HCT116 (cell line): ENCODE measurements around the gene SLC18B1. TPM values are rescaled to one million over a fixed set of nuclear protein-coding genes. Genes with fewer than 3 reads are reported as not detected.

Experiments used
- ATAC-seq: fragments of 200-7000 bp; cut with Tn5 transposase; 2 replicates; pipeline ENCODE4 v1.9.1; 2020; ENCODE audit warnings: mild to moderate bottlenecking, moderate library complexity
- BruUV-seq: library from RNA; stranded (reverse); fragments of 400-500 nt; replicated peaks from 2 replicates; lab custom pipeline; 2021; lab: Mats Ljungman, UMichigan
- CTCF ChIA-PET: fragments of 300-600 bp; sonication (Branson Sonifier 250); formaldehyde crosslinking; loops from one replicate; lab custom pipeline; 2021; ENCODE audit warnings: antibody characterized with exemption; lab: Charles Lee
- POLR2A ChIA-PET: fragments of 300-600, 350-600 bp; sonication (Branson Sonifier 250); formaldehyde crosslinking; loops from one replicate; lab custom pipeline; 2021; ENCODE audit warnings: antibody characterized with exemption; lab: Charles Lee
- RAD21 ChIA-PET, 2 experiments: fragments of 300-600 bp; sonication (Branson Sonifier 250); formaldehyde crosslinking; loops; one replicate each; lab custom pipeline; 2023; ENCODE audit warnings: low total read pairs in 2 of 2; ENCODE audit not compliant: uncharacterized antibody in 2 of 2, unreplicated experiment in 2 of 2, low non-redundant PET in 1 of 2; lab: Charles Lee
- DNase-seq: peaks from one replicate; pipeline ENCODE4 v3.0.0-alpha.2; 2010; ENCODE audit warnings: low read depth, low spot score
- H2AFZ ChIP-seq: fragments of 200-600 bp; shearing (Covaris generic), sonication (generic); 2 replicates; pipeline ENCODE4 v1.6.1; 2017; ENCODE audit warnings: low read depth, mixed run types, mixed read lengths, antibody characterized with exemption, low read length; ENCODE audit not compliant: poor library complexity, severe bottlenecking
- H3K27ac ChIP-seq: 2 replicates; pipeline ENCODE4 v1.5.1; 2012; ENCODE audit warnings: low read depth, low read length
- H3K27me3 ChIP-seq: fragments of 200-600 bp; sonication (generic); 2 replicates; pipeline ENCODE4 v1.6.1; 2016; ENCODE audit warnings: mixed run types, low read length, mixed read lengths; ENCODE audit not compliant: insufficient read depth
- H3K36me3 ChIP-seq, 2 experiments: fragments of 200-500 bp in 1 of 2; fragments of 200-600 bp in 1 of 2; sonication (Bioruptor generic) in 1 of 2; sonication (generic) in 1 of 2; 2 replicates each; pipeline versions ENCODE4 v1.5.1 to v1.6.1; 2014 to 2016; ENCODE audit warnings: low read length in 2 of 2, inconsistent platforms in 1 of 2, mixed read lengths in 1 of 2, mixed run types in 1 of 2; ENCODE audit not compliant: insufficient read depth in 2 of 2, control insufficient read depth in 1 of 2
- H3K4me1 ChIP-seq, 2 experiments: fragments of 200-600 bp in 1 of 2; sonication (generic) in 1 of 2; 2 replicates each; pipeline versions ENCODE4 v1.5.1 to v1.6.1; 2012 to 2017; ENCODE audit warnings: low read length in 2 of 2, inconsistent platforms in 1 of 2, mild to moderate bottlenecking in 1 of 2, mixed read lengths in 1 of 2, mixed run types in 1 of 2, moderate library complexity in 1 of 2; ENCODE audit not compliant: insufficient read depth in 2 of 2, control insufficient read depth in 1 of 2
- H3K4me2 ChIP-seq: fragments of 200-600 bp; sonication (generic); 2 replicates; pipeline ENCODE4 v1.6.1; 2017; ENCODE audit warnings: mixed run types, low read length, mixed read lengths
- H3K4me3 ChIP-seq, 2 experiments: fragments of 200-600 bp in 1 of 2; sonication (generic) in 1 of 2; replicated peaks in 1 of 2; 2 replicates each; pipeline ENCODE4 v1.5.1; 2011 to 2016; ENCODE audit warnings: low read length in 2 of 2, control low read depth in 1 of 2, low read depth in 1 of 2, mild to moderate bottlenecking in 1 of 2, mixed read lengths in 1 of 2, mixed run types in 1 of 2
- H3K79me2 ChIP-seq: fragments of 200-600 bp; sonication (generic); 2 replicates; pipeline ENCODE4 v1.6.1; 2017; ENCODE audit warnings: mild to moderate bottlenecking, mixed run types, low read length, moderate library complexity, mixed read lengths; ENCODE audit not compliant: insufficient read depth
- H3K9ac ChIP-seq: fragments of 200-600 bp; sonication (generic); 2 replicates; pipeline ENCODE4 v1.6.1; 2016; ENCODE audit warnings: low read length, mixed read lengths
- H3K9me2 ChIP-seq: fragments of 200-600 bp; sonication (generic), shearing (Covaris generic); 2 replicates; pipeline ENCODE4 v1.6.1; 2017; ENCODE audit warnings: mixed run types, mild to moderate bottlenecking, moderate library complexity; ENCODE audit not compliant: insufficient read depth
- H3K9me3 ChIP-seq, 2 experiments: fragments of 200-500 bp in 1 of 2; fragments of 200-600 bp in 1 of 2; sonication (Bioruptor generic) in 1 of 2; sonication (generic) in 1 of 2; 2 replicates each; pipeline ENCODE4 v1.6.1; 2014 to 2017; ENCODE audit warnings: low read length in 2 of 2, mixed read lengths in 2 of 2, inconsistent platforms in 1 of 2, low read depth in 1 of 2, mild to moderate bottlenecking in 1 of 2, mixed run types in 1 of 2, moderate library complexity in 1 of 2; ENCODE audit not compliant: control insufficient read depth in 1 of 2, insufficient read depth in 1 of 2
- H4K20me1 ChIP-seq: fragments of 200-600 bp; sonication (generic), shearing (Covaris generic); 2 replicates; pipeline ENCODE4 v1.6.1; 2017; ENCODE audit warnings: mixed run types, mild to moderate bottlenecking, moderate library complexity; ENCODE audit not compliant: insufficient read depth
- CBX3 ChIP-seq: IDR thresholded peaks from 2 replicates; pipeline ENCODE4 v1.6.1; 2012; ENCODE audit warnings: low read depth
- CEBPB ChIP-seq: IDR thresholded peaks from 2 replicates; pipeline ENCODE4 v1.6.1; 2012; ENCODE audit warnings: low read depth
- FOSL1 ChIP-seq: IDR thresholded peaks from 2 replicates; pipeline ENCODE4 v1.6.1; 2012; ENCODE audit warnings: low read depth
- JUND ChIP-seq: IDR thresholded peaks from 2 replicates; pipeline ENCODE4 v1.6.1; 2012
- RAD21 ChIP-seq: IDR thresholded peaks from 2 replicates; pipeline ENCODE4 v1.6.1; 2012; ENCODE audit warnings: low read depth, mild to moderate bottlenecking
- ZFX ChIP-seq: fragments of 450-650 bp; IDR thresholded peaks from 2 replicates; pipeline ENCODE4 v1.6.1; 2017
- intact Hi-C: fragments of 100-400 bp; cut with micrococcal nuclease; formaldehyde crosslinking; loops from 2 replicates; pipeline ENCODE4 v1.10.0; 2022
- total RNA-seq: library from RNA; stranded (reverse); gene quantifications from one replicate; pipeline ENCODE4 v1.2.1, GENCODE V29; 2021; ENCODE audit not compliant: unreplicated experiment
- TF ChIP-seq, protein P1 (sequence below): IDR thresholded peaks from 2 replicates; pipeline ENCODE4 v1.6.1; 2012
- TF ChIP-seq, protein P2 (sequence below): IDR thresholded peaks from 2 replicates; pipeline ENCODE4 v1.6.1; 2012; ENCODE audit warnings: low read depth

Gene SLC18B1
- total RNA-seq, 1 experiment from 2014 or later, result 18.1 TPM

DNA sequence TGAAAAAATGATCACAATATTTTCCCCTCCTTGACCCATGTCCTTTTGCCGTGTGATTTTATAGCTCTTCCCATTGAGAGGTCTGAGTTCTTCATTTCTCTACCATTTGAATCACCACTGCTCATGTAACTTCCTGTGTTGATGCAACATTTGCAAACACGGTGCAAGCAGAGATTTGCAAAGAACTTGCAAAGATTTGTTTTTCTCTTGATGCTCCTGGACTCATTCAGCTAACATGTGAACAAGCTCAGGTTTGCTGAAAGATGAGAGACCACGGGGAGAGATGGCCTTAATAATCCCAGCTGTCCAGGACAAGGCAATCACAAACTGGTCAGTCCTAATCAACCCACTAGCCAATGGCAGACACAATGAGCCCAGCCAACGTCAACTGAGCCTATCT, 49.3 kb downstream of the SLC18B1 start:
- Histone ChIP-seq H3K9me3 (no peaks in the 10 kb centered on the region), H3K4me1 (no peaks in the 10 kb centered on the region), H3K27ac (no peak overlapping the region), H3K27me3 (no peaks in the 10 kb centered on the region), H3K4me2 (no peak overlapping the region), H2AFZ (no peak overlapping the region), H3K36me3 (no peaks in the 10 kb centered on the region), H3K4me3 (no peak overlapping the region), H4K20me1 (no peaks in the 10 kb centered on the region), H3K9ac (no peak overlapping the region), H3K9me2 (no peaks in the 10 kb centered on the region), H3K79me2 (no peaks in the 10 kb centered on the region)
- no TSS peak for BruUV-seq
- ATAC-seq (no peak), DNase-seq (no peak)
- intact Hi-C loops, result no loop called here
- RAD21 ChIA-PET, result no interaction called here
- POLR2A ChIA-PET, result interaction anchor here (0.7 kb wide), 1 partner anchor 65 kb away, joined by 3 read pairs; the partner anchor contains the start of gene RPS12
- CTCF ChIA-PET, result interaction anchor here (1.1 kb wide), 1 partner anchor 49 kb away, joined by 3 read pairs; the partner anchor contains the start of gene SLC18B1
- TF ChIP-seq CEBPB (peak; percentile 58), RAD21 (no peak)

DNA sequence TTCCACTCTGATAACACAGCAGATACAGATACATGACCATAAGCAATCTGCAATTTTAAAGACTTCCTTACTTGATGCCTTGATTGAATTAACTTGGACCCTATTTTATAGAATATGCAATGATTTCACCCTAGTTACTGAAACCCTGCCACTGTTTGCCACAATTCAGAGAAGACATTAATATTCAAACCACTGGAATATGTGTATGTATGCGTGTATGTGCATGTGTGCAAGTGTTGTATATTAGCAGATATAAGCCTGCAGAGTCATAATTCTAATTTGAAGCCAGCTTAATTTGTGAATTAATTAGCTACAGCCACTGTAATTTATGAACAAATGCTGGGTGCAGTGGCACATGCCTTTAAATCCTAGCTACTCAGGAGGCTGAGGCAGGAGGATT, 50.0 kb downstream of the SLC18B1 start:
- Histone ChIP-seq H3K4me3 (no peak overlapping the region), H2AFZ (no peak overlapping the region), H3K27me3 (no peaks in the 10 kb centered on the region), H3K4me2 (no peak overlapping the region), H4K20me1 (no peaks in the 10 kb centered on the region), H3K9ac (no peak overlapping the region), H3K4me1 (no peaks in the 10 kb centered on the region), H3K9me3 (no peaks in the 10 kb centered on the region), H3K9me2 (no peaks in the 10 kb centered on the region), H3K79me2 (no peaks in the 10 kb centered on the region), H3K27ac (no peak overlapping the region), H3K36me3 (no peaks in the 10 kb centered on the region)
- no peak for ATAC-seq
- BruUV-seq, result no TSS peak
- TF ChIP-seq, protein P1, sequence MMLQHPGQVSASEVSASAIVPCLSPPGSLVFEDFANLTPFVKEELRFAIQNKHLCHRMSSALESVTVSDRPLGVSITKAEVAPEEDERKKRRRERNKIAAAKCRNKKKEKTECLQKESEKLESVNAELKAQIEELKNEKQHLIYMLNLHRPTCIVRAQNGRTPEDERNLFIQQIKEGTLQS, result no peak
- TF ChIP-seq CBX3 (no peak), ZFX (no peak), FOSL1 (no peak), JUND (no peak)
- TF ChIP-seq, protein P2, sequence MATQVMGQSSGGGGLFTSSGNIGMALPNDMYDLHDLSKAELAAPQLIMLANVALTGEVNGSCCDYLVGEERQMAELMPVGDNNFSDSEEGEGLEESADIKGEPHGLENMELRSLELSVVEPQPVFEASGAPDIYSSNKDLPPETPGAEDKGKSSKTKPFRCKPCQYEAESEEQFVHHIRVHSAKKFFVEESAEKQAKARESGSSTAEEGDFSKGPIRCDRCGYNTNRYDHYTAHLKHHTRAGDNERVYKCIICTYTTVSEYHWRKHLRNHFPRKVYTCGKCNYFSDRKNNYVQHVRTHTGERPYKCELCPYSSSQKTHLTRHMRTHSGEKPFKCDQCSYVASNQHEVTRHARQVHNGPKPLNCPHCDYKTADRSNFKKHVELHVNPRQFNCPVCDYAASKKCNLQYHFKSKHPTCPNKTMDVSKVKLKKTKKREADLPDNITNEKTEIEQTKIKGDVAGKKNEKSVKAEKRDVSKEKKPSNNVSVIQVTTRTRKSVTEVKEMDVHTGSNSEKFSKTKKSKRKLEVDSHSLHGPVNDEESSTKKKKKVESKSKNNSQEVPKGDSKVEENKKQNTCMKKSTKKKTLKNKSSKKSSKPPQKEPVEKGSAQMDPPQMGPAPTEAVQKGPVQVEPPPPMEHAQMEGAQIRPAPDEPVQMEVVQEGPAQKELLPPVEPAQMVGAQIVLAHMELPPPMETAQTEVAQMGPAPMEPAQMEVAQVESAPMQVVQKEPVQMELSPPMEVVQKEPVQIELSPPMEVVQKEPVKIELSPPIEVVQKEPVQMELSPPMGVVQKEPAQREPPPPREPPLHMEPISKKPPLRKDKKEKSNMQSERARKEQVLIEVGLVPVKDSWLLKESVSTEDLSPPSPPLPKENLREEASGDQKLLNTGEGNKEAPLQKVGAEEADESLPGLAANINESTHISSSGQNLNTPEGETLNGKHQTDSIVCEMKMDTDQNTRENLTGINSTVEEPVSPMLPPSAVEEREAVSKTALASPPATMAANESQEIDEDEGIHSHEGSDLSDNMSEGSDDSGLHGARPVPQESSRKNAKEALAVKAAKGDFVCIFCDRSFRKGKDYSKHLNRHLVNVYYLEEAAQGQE, result no peak
- no peak for DNase-seq
- intact Hi-C loops, result no loop called here
- RAD21 ChIA-PET, result no interaction called here
- POLR2A ChIA-PET, result interaction anchor here (0.7 kb wide), 1 partner anchor 66 kb away, joined by 3 read pairs; the partner anchor contains the start of gene RPS12
- CTCF ChIA-PET, result interaction anchor here (1.1 kb wide), 1 partner anchor 50 kb away, joined by 3 read pairs; the partner anchor contains the start of gene SLC18B1
